ENCODE data around the gene PLA2G2C.

GRCh38 chr1:20194224-20194623, 7.9 kb upstream of the PLA2G2C start:
- TF ChIP-seq EP300 (IDR thresholded peaks at IDR 0.05) (no peak), CTCF (IDR thresholded peaks at IDR 0.05) (no peak), POLR2A (IDR thresholded peaks at IDR 0.05) (no peak)
